GM12878 (cell line): ENCODE measurements around the gene LARGE1. TPM values are rescaled to one million over a fixed set of nuclear protein-coding genes. Genes with fewer than 3 reads are reported as not detected.

ENCODE experiments used
- ATAC-seq: fragments of 200-7000 bp; cut with Tn5 transposase; 3 replicates; pipeline ENCODE4 v1.9.1; 2020; ENCODE audit warnings: mild to moderate bottlenecking, moderate library complexity
- BruUV-seq: library from RNA; stranded (reverse); fragments of 400-500 nt; replicated peaks from 2 replicates; lab custom pipeline; 2021; lab: Mats Ljungman, UMichigan
- CTCF ChIA-PET: fragments of 300-600 bp; sonication (Branson Sonifier 250); formaldehyde crosslinking; extraction: SDS; loops from one replicate; lab custom pipeline; 2021; ENCODE audit warnings: inconsistent platforms; lab: Yijun Ruan, JAX
- POLR2A ChIA-PET: fragments of 350-600 bp; formaldehyde crosslinking; extraction: SDS; loops from one replicate; lab custom pipeline; 2021; ENCODE audit warnings: inconsistent platforms; lab: Charles Lee
- RAD21 ChIA-PET: fragments of 300-600 bp; sonication (Branson Sonifier 250); formaldehyde crosslinking; loops from one replicate; lab custom pipeline; 2023; ENCODE audit warnings: antibody characterized with exemption; ENCODE audit not compliant: unreplicated experiment; lab: Charles Lee
- SMC1A ChIA-PET: fragments of 300-600 bp; sonication (Branson Sonifier 250); formaldehyde crosslinking; loops from one replicate; lab custom pipeline; 2023; ENCODE audit not compliant: unreplicated experiment, uncharacterized antibody; lab: Charles Lee
- DNase-seq: peaks from one replicate; pipeline ENCODE4 v3.0.0-alpha.2; 2011; ENCODE audit warnings: low read depth, low spot score
- FAIRE-seq: peaks from 3 replicates; lab custom pipeline; 2011; peaks lifted over from hg19 to GRCh38; lab: Jason Lieb, UNC
- H2AFZ ChIP-seq: 2 replicates; pipeline ENCODE4 v1.6.0; 2011; ENCODE audit warnings: low read depth, low read length, control low read depth; ENCODE audit not compliant: control insufficient read depth
- H3K27ac ChIP-seq: 2 replicates; pipeline ENCODE4 v1.5.1; 2011; ENCODE audit warnings: control low read depth; ENCODE audit not compliant: control insufficient read depth, insufficient read depth
- H3K27me3 ChIP-seq, 2 experiments: replicated peaks in 1 of 2; 2 replicates each; pipeline versions ENCODE4 v1.6.0 to v1.6.1; 2011; ENCODE audit warnings: low read length in 1 of 2; ENCODE audit not compliant: control insufficient read depth in 2 of 2, insufficient read depth in 2 of 2
- H3K36me3 ChIP-seq, 2 experiments: 2 replicates each; pipeline ENCODE4 v1.5.1; 2011; ENCODE audit warnings: low read length in 1 of 2; ENCODE audit not compliant: control insufficient read depth in 2 of 2, insufficient read depth in 2 of 2
- H3K4me1 ChIP-seq: 2 replicates; pipeline ENCODE4 v1.6.1; 2011; ENCODE audit warnings: mild to moderate bottlenecking, low read length, moderate library complexity, mixed read lengths; ENCODE audit not compliant: control insufficient read depth, insufficient read depth
- H3K4me2 ChIP-seq: 2 replicates; pipeline ENCODE4 v1.6.0; 2011; ENCODE audit warnings: control low read depth; ENCODE audit not compliant: control insufficient read depth, insufficient read depth
- H3K4me3 ChIP-seq: fragments of 200-600 bp; sonication (generic); 2 replicates; pipeline ENCODE4 v1.5.1; 2016
- H3K79me2 ChIP-seq: 2 replicates; pipeline ENCODE4 v1.6.0; 2011; ENCODE audit warnings: low read length; ENCODE audit not compliant: control insufficient read depth, insufficient read depth
- H3K9ac ChIP-seq: 2 replicates; pipeline ENCODE4 v1.8.0; 2011; ENCODE audit warnings: low read length, control low read depth, mixed read lengths; ENCODE audit not compliant: control insufficient read depth, insufficient read depth
- H3K9me3 ChIP-seq: replicated peaks from 3 replicates; pipeline ENCODE4 v1.5.1; 2011; ENCODE audit warnings: mild to moderate bottlenecking, low read length; ENCODE audit not compliant: control insufficient read depth, insufficient read depth
- H4K20me1 ChIP-seq: 2 replicates; pipeline ENCODE4 v1.6.0; 2011; ENCODE audit not compliant: control insufficient read depth, insufficient read depth
- CHD2 ChIP-seq: IDR thresholded peaks from 2 replicates; pipeline ENCODE4 v1.6.1; 2011; ENCODE audit warnings: low read depth, low read length, improper control_type of control experiment, borderline replicate concordance
- CHD4 ChIP-seq: fragments of 200-600 bp; sonication (generic); IDR thresholded peaks from 2 replicates; pipeline ENCODE4 v1.6.1; 2016; ENCODE audit warnings: mild to moderate bottlenecking
- EED ChIP-seq: sonication (generic); IDR thresholded peaks from 2 replicates; pipeline ENCODE4 v1.6.1; 2016; ENCODE audit warnings: antibody characterized with exemption, low read depth
- ETV6 ChIP-seq, 2 experiments: fragments of 450-650 bp in 1 of 2; IDR thresholded peaks in 1 of 2; conservative IDR thresholded peaks in 1 of 2; 2 replicates each; pipeline ENCODE4 v1.6.1; 2014; ENCODE audit warnings: antibody characterized with exemption in 1 of 2, borderline replicate concordance in 1 of 2, low read depth in 1 of 2, mild to moderate bottlenecking in 1 of 2, moderate library complexity in 1 of 2
- IKZF2 ChIP-seq, 2 experiments: fragments of 450-650 bp; IDR thresholded peaks; 2 replicates each; pipeline ENCODE4 v1.6.1; 2017; ENCODE audit warnings: mild to moderate bottlenecking in 2 of 2, moderate library complexity in 2 of 2
- RELA ChIP-seq: fragments of 450-650 bp; IDR thresholded peaks from 2 replicates; pipeline ENCODE4 v1.8.0; 2014; ENCODE audit warnings: borderline replicate concordance; ENCODE audit not compliant: partially characterized antibody
- RUNX3 ChIP-seq: IDR thresholded peaks from 2 replicates; pipeline ENCODE4 v1.6.1; 2012; ENCODE audit warnings: low read length, inconsistent platforms
- SIN3A ChIP-seq: IDR thresholded peaks from 2 replicates; pipeline ENCODE4 v1.6.1; 2012; ENCODE audit warnings: low read depth, low read length, improper control_type of control experiment
- SREBF1 ChIP-seq: IDR thresholded peaks from 2 replicates; pipeline ENCODE4 v1.6.1; 2012; ENCODE audit warnings: mild to moderate bottlenecking, low read length
- STAT3 ChIP-seq: IDR thresholded peaks from 2 replicates; pipeline ENCODE4 v1.6.1; 2011; ENCODE audit warnings: low read depth, low read length, improper control_type of control experiment
- TBL1XR1 ChIP-seq: IDR thresholded peaks from 2 replicates; pipeline ENCODE4 v1.6.1; 2012; ENCODE audit warnings: low read depth, low read length, improper control_type of control experiment
- TCF7 ChIP-seq: IDR thresholded peaks from 2 replicates; pipeline ENCODE4 v1.6.1; 2014; ENCODE audit warnings: antibody characterized with exemption, borderline replicate concordance
- ZNF274 ChIP-seq: IDR thresholded peaks from one replicate; pipeline ENCODE4 v1.8.0; 2011; ENCODE audit not compliant: insufficient read length, insufficient read depth
- WGBS: methylation state at CpG from one replicate; pipeline ENCODE4 v1.1.6; 2016; ENCODE audit warnings: low lambda C conversion rate; ENCODE audit not compliant: insufficient replicate concordance, insufficient coverage; ENCODE audit errors: missing lambda C conversion rate; 5-methylcytosine and 5-hydroxymethylcytosine counted together
- in situ Hi-C: fragments of 300-500 bp; cut with MboI; formaldehyde crosslinking; loops from 9 replicates; pipeline ENCODE4 v1.14.3; 2018; ENCODE audit warnings: mixed read lengths
- intact Hi-C: fragments of 100-400 bp; cut with micrococcal nuclease; formaldehyde crosslinking; loops from one replicate; pipeline ENCODE4 v1.14.2; 2022; ENCODE audit not compliant: unreplicated experiment
- polyA plus RNA-seq, 11 experiments: library from polyadenylated mRNA; depleted of rRNA in 4 of 11; unstranded in 6 of 11; stranded (reverse) in 5 of 11; fragments of >200 nt; fragmentation: Nextera tagmentation in 4 of 11; fragmentation: Illumina TruSeq in 1 of 11; extraction: Ambion mirVana in 4 of 11; extraction: Trizol in 1 of 11; gene quantifications; 1 replicate in 1 of 11; 2 replicates in 10 of 11; pipeline versions ENCODE4 v1.2.1 to v1.2.3, GENCODE V29; 2011 to 2016; ENCODE audit warnings: inconsistent platforms in 2 of 11, missing spikeins in 2 of 11, low read depth in 1 of 11
- total RNA-seq, 4 experiments: library from RNA; depleted of rRNA in 3 of 4; stranded (reverse); fragments of >200 nt in 3 of 4; fragmentation: Illumina TruSeq in 1 of 4; extraction: Trizol in 1 of 4; gene quantifications; 2 replicates each; pipeline versions ENCODE4 v1.2.1 to v1.2.3, GENCODE V29; 2013 to 2021
- TF ChIP-seq, protein P1 (sequence below): IDR thresholded peaks from 2 replicates; pipeline ENCODE4 v1.6.1; 2012; ENCODE audit warnings: low read depth, low read length, improper control_type of control experiment
- TF ChIP-seq, protein P2 (sequence below): IDR thresholded peaks from 2 replicates; pipeline ENCODE4 v1.6.1; 2011; ENCODE audit warnings: mild to moderate bottlenecking, low read depth, low read length, moderate library complexity; ENCODE audit not compliant: insufficient replicate concordance
- TF ChIP-seq, protein P3 (sequence below): IDR thresholded peaks from 2 replicates; pipeline ENCODE4 v1.6.1; 2011; ENCODE audit warnings: borderline replicate concordance, low read depth, mild to moderate bottlenecking, moderate library complexity, low read length; ENCODE audit not compliant: insufficient read depth, poor library complexity, severe bottlenecking
- TF ChIP-seq, protein P4 (sequence below): fragments of 450-650 bp; IDR thresholded peaks from 2 replicates; pipeline ENCODE4 v1.6.1; 2018; ENCODE audit warnings: mild to moderate bottlenecking, low read depth, moderate library complexity; ENCODE audit not compliant: partially characterized antibody

LARGE1 gene
- total and polyA plus RNA-seq, 10 of the 15 experiments (the other 5 are each of a cell fraction or from before 2014, with no cell fraction given): 3.2 to 41.4 (median 17.3) TPM

DNA sequence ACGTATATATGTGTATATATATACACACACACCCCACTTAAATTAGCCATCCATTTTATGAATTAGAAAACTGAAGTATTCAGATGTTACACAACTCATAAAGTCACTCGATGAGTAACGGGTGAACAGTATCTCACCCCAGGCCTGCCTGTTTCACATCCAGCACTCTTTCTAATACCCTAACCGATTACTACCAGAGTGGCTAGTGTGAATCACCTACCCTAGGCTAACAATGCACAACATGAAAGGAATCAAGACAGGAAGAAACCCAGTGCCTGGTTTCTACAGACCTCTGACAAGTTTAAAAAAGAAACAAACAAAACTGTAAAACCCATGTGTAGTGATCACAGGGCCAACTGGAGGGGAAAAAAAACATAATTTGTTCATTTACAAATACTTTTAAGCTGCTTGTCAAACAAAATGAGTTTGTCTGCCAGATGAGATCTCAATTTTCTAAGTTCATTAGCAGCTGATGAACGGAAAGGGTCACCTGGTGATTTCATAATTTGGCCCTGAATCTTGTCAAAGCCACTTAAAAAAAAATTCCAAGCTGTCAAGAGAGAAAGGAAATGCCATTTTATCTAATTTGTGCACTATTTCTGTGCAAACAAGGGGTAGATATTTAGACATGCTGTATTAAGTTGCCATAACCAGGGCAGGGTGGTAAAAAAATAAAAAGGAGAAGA, 134.8 kb downstream of the LARGE1 start:
- no peak overlapping the region for H3K9ac ChIP-seq
- CTCF ChIA-PET: no interaction called here
- H2AFZ ChIP-seq: no peak overlapping the region; the same call in 1 of the 2 replicates
- no peaks in the 10 kb centered on the region for H4K20me1 ChIP-seq
- intact Hi-C loops: no loop called here
- POLR2A ChIA-PET: interaction anchor here (0.7 kb wide), 1 partner anchor 274 kb away, joined by 3 read pairs; no protein-coding TSS in a partner anchor
- no TSS peak for BruUV-seq
- WGBS: 45% methylated on average over 5 of the region's 5 CpGs
- H3K27me3 ChIP-seq: no peaks in the 10 kb centered on the region
- DNase-seq: peak; percentile 24
- FAIRE-seq: no peak
- SMC1A ChIA-PET: no interaction called here
- peak overlapping the region; percentile 0 for H3K4me2 ChIP-seq
- H3K79me2 ChIP-seq: no peaks in the 10 kb centered on the region; the same call in none of the 2 replicates
- H3K9me3 ChIP-seq: peaks cover 15% of the 10 kb centered on the region; the same call in 2 of the 3 replicates
- TF ChIP-seq RELA (no peak), STAT3 (no peak), SREBF1 (no peak), CHD2 (no peak), RUNX3 (peak; percentile 30), SIN3A (no peak), IKZF2 (IDR thresholded peaks at IDR 0.05) (no peak), TBL1XR1 (no peak), ETV6 (conservative IDR thresholded peaks at IDR 0.05 in 1 of 2, IDR thresholded peaks at IDR 0.05 in 1 of 2; ENCODE audit: borderline replicate concordance in 1 of 2, low read depth in 1 of 2) (no peak), ZNF274 (no peak), TCF7 (0 out of 2 replicates have a peak, but pooled peaks have one; percentile 59), EED (no peak), CHD4 (no peak)
- TF ChIP-seq, protein P1, sequence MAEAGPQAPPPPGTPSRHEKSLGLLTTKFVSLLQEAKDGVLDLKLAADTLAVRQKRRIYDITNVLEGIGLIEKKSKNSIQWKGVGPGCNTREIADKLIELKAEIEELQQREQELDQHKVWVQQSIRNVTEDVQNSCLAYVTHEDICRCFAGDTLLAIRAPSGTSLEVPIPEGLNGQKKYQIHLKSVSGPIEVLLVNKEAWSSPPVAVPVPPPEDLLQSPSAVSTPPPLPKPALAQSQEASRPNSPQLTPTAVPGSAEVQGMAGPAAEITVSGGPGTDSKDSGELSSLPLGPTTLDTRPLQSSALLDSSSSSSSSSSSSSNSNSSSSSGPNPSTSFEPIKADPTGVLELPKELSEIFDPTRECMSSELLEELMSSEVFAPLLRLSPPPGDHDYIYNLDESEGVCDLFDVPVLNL: no peak
- TF ChIP-seq, protein P2, sequence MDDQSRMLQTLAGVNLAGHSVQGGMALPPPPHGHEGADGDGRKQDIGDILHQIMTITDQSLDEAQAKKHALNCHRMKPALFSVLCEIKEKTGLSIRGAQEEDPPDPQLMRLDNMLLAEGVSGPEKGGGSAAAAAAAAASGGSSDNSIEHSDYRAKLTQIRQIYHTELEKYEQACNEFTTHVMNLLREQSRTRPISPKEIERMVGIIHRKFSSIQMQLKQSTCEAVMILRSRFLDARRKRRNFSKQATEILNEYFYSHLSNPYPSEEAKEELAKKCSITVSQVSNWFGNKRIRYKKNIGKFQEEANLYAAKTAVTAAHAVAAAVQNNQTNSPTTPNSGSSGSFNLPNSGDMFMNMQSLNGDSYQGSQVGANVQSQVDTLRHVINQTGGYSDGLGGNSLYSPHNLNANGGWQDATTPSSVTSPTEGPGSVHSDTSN: no peak
- TF ChIP-seq, protein P3, sequence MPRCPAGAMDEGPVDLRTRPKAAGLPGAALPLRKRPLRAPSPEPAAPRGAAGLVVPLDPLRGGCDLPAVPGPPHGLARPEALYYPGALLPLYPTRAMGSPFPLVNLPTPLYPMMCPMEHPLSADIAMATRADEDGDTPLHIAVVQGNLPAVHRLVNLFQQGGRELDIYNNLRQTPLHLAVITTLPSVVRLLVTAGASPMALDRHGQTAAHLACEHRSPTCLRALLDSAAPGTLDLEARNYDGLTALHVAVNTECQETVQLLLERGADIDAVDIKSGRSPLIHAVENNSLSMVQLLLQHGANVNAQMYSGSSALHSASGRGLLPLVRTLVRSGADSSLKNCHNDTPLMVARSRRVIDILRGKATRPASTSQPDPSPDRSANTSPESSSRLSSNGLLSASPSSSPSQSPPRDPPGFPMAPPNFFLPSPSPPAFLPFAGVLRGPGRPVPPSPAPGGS: no peak
- TF ChIP-seq, protein P4, sequence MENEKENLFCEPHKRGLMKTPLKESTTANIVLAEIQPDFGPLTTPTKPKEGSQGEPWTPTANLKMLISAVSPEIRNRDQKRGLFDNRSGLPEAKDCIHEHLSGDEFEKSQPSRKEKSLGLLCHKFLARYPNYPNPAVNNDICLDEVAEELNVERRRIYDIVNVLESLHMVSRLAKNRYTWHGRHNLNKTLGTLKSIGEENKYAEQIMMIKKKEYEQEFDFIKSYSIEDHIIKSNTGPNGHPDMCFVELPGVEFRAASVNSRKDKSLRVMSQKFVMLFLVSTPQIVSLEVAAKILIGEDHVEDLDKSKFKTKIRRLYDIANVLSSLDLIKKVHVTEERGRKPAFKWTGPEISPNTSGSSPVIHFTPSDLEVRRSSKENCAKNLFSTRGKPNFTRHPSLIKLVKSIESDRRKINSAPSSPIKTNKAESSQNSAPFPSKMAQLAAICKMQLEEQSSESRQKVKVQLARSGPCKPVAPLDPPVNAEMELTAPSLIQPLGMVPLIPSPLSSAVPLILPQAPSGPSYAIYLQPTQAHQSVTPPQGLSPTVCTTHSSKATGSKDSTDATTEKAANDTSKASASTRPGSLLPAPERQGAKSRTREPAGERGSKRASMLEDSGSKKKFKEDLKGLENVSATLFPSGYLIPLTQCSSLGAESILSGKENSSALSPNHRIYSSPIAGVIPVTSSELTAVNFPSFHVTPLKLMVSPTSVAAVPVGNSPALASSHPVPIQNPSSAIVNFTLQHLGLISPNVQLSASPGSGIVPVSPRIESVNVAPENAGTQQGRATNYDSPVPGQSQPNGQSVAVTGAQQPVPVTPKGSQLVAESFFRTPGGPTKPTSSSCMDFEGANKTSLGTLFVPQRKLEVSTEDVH: no peak
- peak; percentile 69 for ATAC-seq
- H3K36me3 ChIP-seq: no peaks in the 10 kb centered on the region
- in situ Hi-C loops: no loop called here
- H3K4me3 ChIP-seq: no peak overlapping the region
- H3K27ac ChIP-seq: peak overlapping the region; percentile 43
- H3K4me1 ChIP-seq: peaks cover 10% of the 10 kb centered on the region; the same call in 1 of the 2 replicates
- RAD21 ChIA-PET: no interaction called here
